HG03575 (cell line): Measurements from ENCODE around the gene DMP1.

Experiments used
- ATAC-seq: cut with Tn5 transposase; IDR thresholded peaks from one replicate; pipeline ENCODE4 v1.9.1; 2021; ENCODE audit not compliant: unreplicated experiment, insufficient number of reproducible peaks, low FRiP score; ENCODE audit errors: extremely low read depth

The DMP1 gene

GRCh38 chr4:87649980-87650379 is at the start of gene DMP1:
Gene DMP1, plus strand, starts transcription at chr4:87650280. Its CDS starts 6,213 bp downstream, at chr4:87656493.
- ATAC-seq = no peak

- no peak for ATAC-seq
Measured at GRCh38 chr4:87601361-87601760, 48.7 kb upstream of the DMP1 start.

GRCh38 chr4:87608229-87608628 is 41.9 kb upstream of the DMP1 start, which contains the start of gene DSPP:
Gene DSPP, plus strand, starts transcription at chr4:87608529. Its CDS starts 2,380 bp downstream, at chr4:87610909.
- no peak for ATAC-seq

GRCh38 chr4:87614292-87614890 is 35.7 kb upstream of the DMP1 start:
- no peak for ATAC-seq

GRCh38 chr4:87616268-87616667 is 33.8 kb upstream of the DMP1 start:
- no peak for ATAC-seq

GRCh38 chr4:87620086-87620485 is 30.0 kb upstream of the DMP1 start:
- ATAC-seq = no peak

- ATAC-seq = no peak
Measured at GRCh38 chr4:87620491-87620890, 29.6 kb upstream of the DMP1 start.

- ATAC-seq = no peak
Measured at GRCh38 chr4:87622303-87622702, 27.8 kb upstream of the DMP1 start.

- ATAC-seq = no peak
Measured at GRCh38 chr4:87624698-87625097, 25.4 kb upstream of the DMP1 start.

GRCh38 chr4:87631668-87632067 is 18.4 kb upstream of the DMP1 start:
- ATAC-seq = no peak

GRCh38 chr4:87632469-87632868 is 17.6 kb upstream of the DMP1 start:
- ATAC-seq = no peak

- ATAC-seq = no peak
Measured at GRCh38 chr4:87633243-87633642, 16.8 kb upstream of the DMP1 start.

GRCh38 chr4:87644286-87644685 is 5.8 kb upstream of the DMP1 start:
- no peak for ATAC-seq

GRCh38 chr4:87650938-87651337 is 858 bp downstream of the DMP1 start:
- ATAC-seq = no peak

GRCh38 chr4:87651941-87652340 is 1.9 kb downstream of the DMP1 start:
- ATAC-seq = no peak

GRCh38 chr4:87654487-87655044 is 4.5 kb downstream of the DMP1 start:
- no peak for ATAC-seq

GRCh38 chr4:87657525-87657924 is 7.4 kb downstream of the DMP1 start:
- ATAC-seq = no peak

- no peak for ATAC-seq
Measured at GRCh38 chr4:87659247-87659931, 9.3 kb downstream of the DMP1 start.

- ATAC-seq = no peak
Measured at GRCh38 chr4:87662871-87663270, 12.8 kb downstream of the DMP1 start.

GRCh38 chr4:87669373-87669772 is 19.3 kb downstream of the DMP1 start:
- ATAC-seq = no peak
